HEK293T (cell line): ENCODE measurements around the gene RAB3IL1.

Source experiments
- BHLHE40 ChIP-seq: fragments of 450-650 bp; IDR thresholded peaks from 2 replicates; pipeline ENCODE4 v1.6.1; 2016; ENCODE audit warnings: mild to moderate bottlenecking, moderate library complexity, borderline replicate concordance
- CTBP1 ChIP-seq: fragments of 450-650 bp; IDR thresholded peaks from 2 replicates; pipeline ENCODE4 v1.6.1; 2016; ENCODE audit warnings: borderline replicate concordance
- ELF4 ChIP-seq: fragments of 450-650 bp; IDR thresholded peaks from 2 replicates; pipeline ENCODE4 v1.6.1; 2017; ENCODE audit warnings: antibody characterized with exemption
- FOXA1 ChIP-seq: fragments of 450-650 bp; IDR thresholded peaks from 2 replicates; pipeline ENCODE4 v1.6.1; 2016; ENCODE audit warnings: mild to moderate bottlenecking
- FOXK2 ChIP-seq: fragments of 450-650 bp; IDR thresholded peaks from 2 replicates; pipeline ENCODE4 v1.6.1; 2016; ENCODE audit warnings: mild to moderate bottlenecking
- FOXM1 ChIP-seq: fragments of 450-650 bp; IDR thresholded peaks from 2 replicates; pipeline ENCODE4 v1.6.1; 2017; ENCODE audit warnings: mild to moderate bottlenecking, borderline replicate concordance
- HDGF ChIP-seq: fragments of 450-650 bp; IDR thresholded peaks from 2 replicates; pipeline ENCODE4 v1.6.1; 2017; ENCODE audit warnings: antibody characterized with exemption, borderline replicate concordance
- LEF1 ChIP-seq: fragments of 450-650 bp; IDR thresholded peaks from 2 replicates; pipeline ENCODE4 v1.6.1; 2017; ENCODE audit warnings: mild to moderate bottlenecking, borderline replicate concordance
- NFRKB ChIP-seq: fragments of 450-650 bp; IDR thresholded peaks from 2 replicates; pipeline ENCODE4 v1.6.1; 2016; ENCODE audit warnings: mild to moderate bottlenecking, moderate library complexity
- SP1 ChIP-seq: fragments of 450-650 bp; IDR thresholded peaks from 2 replicates; pipeline ENCODE4 v1.6.1; 2017
- SUZ12 ChIP-seq: fragments of 450-650 bp; IDR thresholded peaks from 2 replicates; pipeline ENCODE4 v1.6.1; 2016; ENCODE audit warnings: mild to moderate bottlenecking
- TARDBP ChIP-seq: fragments of 450-650 bp; IDR thresholded peaks from 2 replicates; pipeline ENCODE4 v1.6.1; 2016
- ZNF384 ChIP-seq: fragments of 450-650 bp; IDR thresholded peaks from 2 replicates; pipeline ENCODE4 v1.6.1; 2016
- TF ChIP-seq, protein P1 (sequence below): fragments of 450-650 bp; IDR thresholded peaks from 2 replicates; pipeline ENCODE4 v1.6.1; 2016

DNA sequence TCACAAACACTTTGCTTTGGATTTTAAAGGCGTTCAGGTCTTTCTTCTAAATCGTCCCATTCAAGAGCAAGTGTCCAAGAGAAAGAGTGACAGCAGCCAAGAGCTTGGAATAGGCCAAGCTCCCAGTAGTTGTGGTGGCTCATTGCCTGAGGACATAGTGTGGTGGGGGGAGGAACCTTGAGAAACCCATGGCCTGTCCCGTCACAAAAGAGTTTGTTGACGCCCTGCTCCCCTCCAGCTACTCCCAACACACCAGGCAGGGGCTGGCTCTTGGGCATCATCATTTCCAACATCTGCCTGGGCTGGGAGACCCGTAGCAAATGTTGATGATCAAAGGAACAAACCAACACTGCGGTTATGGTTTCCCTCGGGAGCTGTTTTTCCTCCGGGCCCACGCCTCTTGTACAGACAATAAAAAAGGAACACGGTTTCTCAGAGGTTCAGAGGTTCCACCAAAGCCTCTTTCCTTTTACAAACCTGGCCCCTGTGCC, 46.8 kb downstream of the RAB3IL1 start:
- no peak for TF ChIP-seq SP1
- TF ChIP-seq ELF4: no peak
- TF ChIP-seq SUZ12: no peak
- no peak for TF ChIP-seq LEF1
- no peak for TF ChIP-seq FOXA1
- TF ChIP-seq ZNF384: no peak
- TF ChIP-seq, protein P1, sequence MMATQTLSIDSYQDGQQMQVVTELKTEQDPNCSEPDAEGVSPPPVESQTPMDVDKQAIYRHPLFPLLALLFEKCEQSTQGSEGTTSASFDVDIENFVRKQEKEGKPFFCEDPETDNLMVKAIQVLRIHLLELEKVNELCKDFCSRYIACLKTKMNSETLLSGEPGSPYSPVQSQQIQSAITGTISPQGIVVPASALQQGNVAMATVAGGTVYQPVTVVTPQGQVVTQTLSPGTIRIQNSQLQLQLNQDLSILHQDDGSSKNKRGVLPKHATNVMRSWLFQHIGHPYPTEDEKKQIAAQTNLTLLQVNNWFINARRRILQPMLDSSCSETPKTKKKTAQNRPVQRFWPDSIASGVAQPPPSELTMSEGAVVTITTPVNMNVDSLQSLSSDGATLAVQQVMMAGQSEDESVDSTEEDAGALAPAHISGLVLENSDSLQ: no peak
- TF ChIP-seq FOXM1: no peak
- no peak for TF ChIP-seq HDGF
- TF ChIP-seq NFRKB: no peak
- TF ChIP-seq FOXK2: no peak
- no peak for TF ChIP-seq TARDBP
- TF ChIP-seq CTBP1: no peak
- TF ChIP-seq BHLHE40: no peak
